Head of caudate nucleus (tissue), 42 donors: ENCODE measurements around the gene SEMA6B.

Source experiments
- DNase-seq, 42 donors: peaks; one replicate each; pipeline versions ENCODE4 v3.0.0 to v3.0.0-alpha.2; 2020 to 2021; ENCODE audit warnings: mixed read lengths in 7 of 42
- intact Hi-C: fragments of 100-400 bp; cut with DNase I; formaldehyde crosslinking; loops from one replicate; pipeline ENCODE4 v1.15.0; 2022

Gene SEMA6B

GRCh38 chr19:4503825-4504170 is 55.7 kb downstream of the SEMA6B start:
- DNase-seq, result no peak
- intact Hi-C loops, result no loop called here

- DNase-seq, result no peak
- intact Hi-C loops, result no loop called here
Observed at GRCh38 chr19:4503132-4503824, 56.2 kb downstream of the SEMA6B start.

GRCh38 chr19:4502282-4503131 is 57.0 kb downstream of the SEMA6B start:
- intact Hi-C loops, result no loop called here
- no peak for DNase-seq

GRCh38 chr19:4501691-4502090 is 57.8 kb downstream of the SEMA6B start:
- no peak for DNase-seq

GRCh38 chr19:4500841-4501591 is 58.5 kb downstream of the SEMA6B start:
- no peak for DNase-seq
- intact Hi-C loops, result no loop called here

More at GRCh38 chr19:4501691-4502090, 57.8 kb downstream of the SEMA6B start:
- intact Hi-C loops, result no loop called here

GRCh38 chr19:4499855-4500254 is 59.6 kb downstream of the SEMA6B start:
- DNase-seq, result no peak
- intact Hi-C loops, result no loop called here

- no peak for DNase-seq
Observed at GRCh38 chr19:4499318-4499717, 60.2 kb downstream of the SEMA6B start.

GRCh38 chr19:4498694-4499093 is 60.8 kb downstream of the SEMA6B start:
- intact Hi-C loops, result no loop called here
- DNase-seq, result no peak

More at GRCh38 chr19:4499318-4499717, 60.2 kb downstream of the SEMA6B start:
- intact Hi-C loops, result no loop called here

GRCh38 chr19:4497770-4498389 is 61.6 kb downstream of the SEMA6B start:
- intact Hi-C loops, result no loop called here
- no peak for DNase-seq

- no peak for DNase-seq
- intact Hi-C loops, result no loop called here
Observed at GRCh38 chr19:4496304-4496703, 63.2 kb downstream of the SEMA6B start.

GRCh38 chr19:4495471-4495870 is 64.0 kb downstream of the SEMA6B start:
- peak; percentile 11 to 91 (median 72) for DNase-seq

GRCh38 chr19:4494691-4495064 is 64.8 kb downstream of the SEMA6B start:
- DNase-seq, result no peak
- intact Hi-C loops, result no loop called here

More at GRCh38 chr19:4495471-4495870, 64.0 kb downstream of the SEMA6B start:
- intact Hi-C loops, result no loop called here

GRCh38 chr19:4493929-4494690 is 65.4 kb downstream of the SEMA6B start:
- intact Hi-C loops, result no loop called here
- no peak for DNase-seq

GRCh38 chr19:4493104-4493928 is 66.2 kb downstream of the SEMA6B start:
- peak in 8 of 42 donors; percentile 18 to 54 (median 36) for DNase-seq
- intact Hi-C loops, result no loop called here
